GM18909 (cell line): ENCODE measurements around the gene DOCK1.

Experiments
- ATAC-seq: cut with Tn5 transposase; IDR thresholded peaks from one replicate; pipeline ENCODE4 v1.9.1; 2021; ENCODE audit warnings: mild to moderate bottlenecking; ENCODE audit not compliant: unreplicated experiment, poor library complexity

DOCK1 gene

GRCh38 chr10:126997801-126998590, 92.8 kb downstream of the DOCK1 start:
- no peak for ATAC-seq

- no peak for ATAC-seq
Measured at GRCh38 chr10:127000598-127000997, 95.4 kb downstream of the DOCK1 start.

GRCh38 chr10:127003032-127003685, 97.9 kb downstream of the DOCK1 start:
- ATAC-seq = no peak

GRCh38 chr10:127006453-127006852, 101.2 kb downstream of the DOCK1 start:
- ATAC-seq = no peak

GRCh38 chr10:127009366-127009765, 104.1 kb downstream of the DOCK1 start:
- no peak for ATAC-seq

- no peak for ATAC-seq
Measured at GRCh38 chr10:127011174-127011573, 105.9 kb downstream of the DOCK1 start.

- no peak for ATAC-seq
Measured at GRCh38 chr10:127012071-127012768, 107.0 kb downstream of the DOCK1 start.

GRCh38 chr10:127012769-127013152, 107.5 kb downstream of the DOCK1 start:
- no peak for ATAC-seq

GRCh38 chr10:127013211-127013656, 108.0 kb downstream of the DOCK1 start:
- no peak for ATAC-seq

GRCh38 chr10:127013691-127014473, 108.7 kb downstream of the DOCK1 start:
- ATAC-seq = no peak

- no peak for ATAC-seq
Measured at GRCh38 chr10:127014671-127015070, 109.4 kb downstream of the DOCK1 start.

- ATAC-seq = no peak
Measured at GRCh38 chr10:127015373-127015772, 110.1 kb downstream of the DOCK1 start.

- ATAC-seq = no peak
Measured at GRCh38 chr10:127016331-127016730, 111.1 kb downstream of the DOCK1 start.

GRCh38 chr10:127017541-127018297, 112.5 kb downstream of the DOCK1 start:
- no peak for ATAC-seq

- no peak for ATAC-seq
Measured at GRCh38 chr10:127018298-127018650, 113.0 kb downstream of the DOCK1 start.

GRCh38 chr10:127018766-127019165, 113.5 kb downstream of the DOCK1 start:
- ATAC-seq = no peak

- no peak for ATAC-seq
Measured at GRCh38 chr10:127020260-127020659, 115.0 kb downstream of the DOCK1 start.

GRCh38 chr10:127021801-127022200, 116.6 kb downstream of the DOCK1 start:
- no peak for ATAC-seq

- ATAC-seq = no peak
Measured at GRCh38 chr10:127024685-127025435, 119.6 kb downstream of the DOCK1 start.
